Mesothelial cell of epicardium (in vitro differentiated cells): ENCODE results near the gene ITPR1. TPM values are rescaled to one million over a fixed set of nuclear protein-coding genes. Genes with fewer than 3 reads are reported as not detected.

Source experiments
- DNase-seq, 2 experiments: peaks; one replicate each; pipeline ENCODE4 v3.0.0; 2021; ENCODE audit warnings: low spot score in 2 of 2; ENCODE audit not compliant: unreplicated experiment in 2 of 2
- H3K27ac Mint-ChIP-seq: 2 replicates; pipeline ENCODE4 v1.8.0; 2021; ENCODE audit warnings: mixed read lengths
- H3K27me3 Mint-ChIP-seq: 2 replicates; pipeline ENCODE4 v1.8.0; 2021; ENCODE audit warnings: low read depth, mixed read lengths
- H3K36me3 Mint-ChIP-seq: 2 replicates; pipeline ENCODE4 v1.8.0; 2021; ENCODE audit warnings: mixed read lengths
- H3K4me1 Mint-ChIP-seq: 2 replicates; pipeline ENCODE4 v1.8.0; 2021; ENCODE audit warnings: mixed read lengths
- H3K4me3 Mint-ChIP-seq: 2 replicates; pipeline ENCODE4 v1.8.0; 2021; ENCODE audit warnings: mild to moderate bottlenecking, moderate library complexity, mixed read lengths
- H3K9me3 Mint-ChIP-seq: 2 replicates; pipeline ENCODE4 v1.8.0; 2021; ENCODE audit warnings: mixed read lengths
- CTCF ChIP-seq: fragments of 200-600 bp; sonication (generic); IDR thresholded peaks from one replicate; pipeline ENCODE4 v1.5.0; 2021; ENCODE audit warnings: antibody characterized with exemption; ENCODE audit not compliant: unreplicated experiment
- total RNA-seq: library from RNA; stranded (reverse); gene quantifications from 3 replicates; pipeline ENCODE4 v1.2.1, GENCODE V29; 2021

ITPR1 gene
- total RNA-seq, 1 donor from 2014 or later = 21.3 TPM

GRCh38 chr3:4514321-4514720 lies 21.2 kb downstream of the ITPR1 start:
- Mint-ChIP-seq H3K27ac (no peak overlapping the region), H3K9me3 (no peaks in the 10 kb centered on the region), H3K4me1 (peaks cover 38% of the 10 kb centered on the region), H3K36me3 (no peaks in the 10 kb centered on the region), H3K27me3 (peaks cover 12% of the 10 kb centered on the region), H3K4me3 (no peak overlapping the region)
- no peak for TF ChIP-seq CTCF
- DNase-seq = no peak

GRCh38 chr3:4514916-4515315 lies 21.8 kb downstream of the ITPR1 start:
- Mint-ChIP-seq H3K36me3 (no peaks in the 10 kb centered on the region), H3K9me3 (no peaks in the 10 kb centered on the region), H3K27me3 (peaks cover 18% of the 10 kb centered on the region), H3K27ac (peak overlapping the region; percentile 19), H3K4me1 (peaks cover 38% of the 10 kb centered on the region), H3K4me3 (no peak overlapping the region)
- no peak for DNase-seq
- no peak for TF ChIP-seq CTCF

GRCh38 chr3:4515916-4516579 lies 22.9 kb downstream of the ITPR1 start:
- H3K36me3 Mint-ChIP-seq = no peaks in the 10 kb centered on the region
- no peak for TF ChIP-seq CTCF
- DNase-seq = no peak
- no peak overlapping the region for H3K4me3 Mint-ChIP-seq
- H3K9me3 Mint-ChIP-seq = no peaks in the 10 kb centered on the region
- H3K27ac Mint-ChIP-seq = peak overlapping the region; percentile 68
- peaks cover 11% of the 10 kb centered on the region for H3K27me3 Mint-ChIP-seq
- peaks cover 40% of the 10 kb centered on the region for H3K4me1 Mint-ChIP-seq

- H3K4me1 Mint-ChIP-seq = peaks cover 39% of the 10 kb centered on the region
- H3K27me3 Mint-ChIP-seq = peaks cover 11% of the 10 kb centered on the region
- H3K36me3 Mint-ChIP-seq = no peaks in the 10 kb centered on the region
- H3K4me3 Mint-ChIP-seq = no peak overlapping the region
- TF ChIP-seq CTCF = no peak
- no peaks in the 10 kb centered on the region for H3K9me3 Mint-ChIP-seq
- no peak for DNase-seq
- H3K27ac Mint-ChIP-seq = no peak overlapping the region
Measured at GRCh38 chr3:4517093-4517492, 23.9 kb downstream of the ITPR1 start.

- no peak for TF ChIP-seq CTCF
- Mint-ChIP-seq H3K4me1 (peaks cover 34% of the 10 kb centered on the region), H3K27me3 (peaks cover 11% of the 10 kb centered on the region), H3K36me3 (no peaks in the 10 kb centered on the region), H3K9me3 (no peaks in the 10 kb centered on the region), H3K27ac (no peak overlapping the region), H3K4me3 (no peak overlapping the region)
- DNase-seq = no peak
Measured at GRCh38 chr3:4517643-4518311, 24.6 kb downstream of the ITPR1 start.
